HepG2 (cell line): ENCODE data around the gene NEU1. TPM values are rescaled to one million over a fixed set of nuclear protein-coding genes. Genes with fewer than 3 reads are reported as not detected.
A peak's percentile ranks its signal among the peaks of the same experiment; 100 is the strongest.

Source experiments
- DMTF1 ChIP-seq: sonication (generic); formaldehyde crosslinking; IDR thresholded peaks from 2 replicates; pipeline ENCODE4 v1.4.0; 2020; ENCODE audit warnings: mild to moderate bottlenecking, missing genetic modification reagents
- DZIP1 ChIP-seq: sonication (generic); formaldehyde crosslinking; IDR thresholded peaks from 2 replicates; pipeline ENCODE4 v1.5.0; 2020; ENCODE audit warnings: mild to moderate bottlenecking, missing genetic modification reagents
- HES4 ChIP-seq: sonication (generic); formaldehyde crosslinking; IDR thresholded peaks from 2 replicates; pipeline ENCODE4 v1.9.0; 2021; ENCODE audit warnings: mild to moderate bottlenecking, missing genetic modification reagents, borderline replicate concordance
- HMGXB4 ChIP-seq, 2 experiments: sonication (generic) in 1 of 2; formaldehyde crosslinking in 1 of 2; IDR thresholded peaks; 2 replicates each; pipeline versions ENCODE4 v1.4.0 to v1.6.1; 2018 to 2020; ENCODE audit warnings: missing genetic modification reagents in 2 of 2, borderline replicate concordance in 1 of 2, low read depth in 1 of 2, mild to moderate bottlenecking in 1 of 2, missing biosample characterization in 1 of 2
- HNF1B ChIP-seq: sonication (generic); formaldehyde crosslinking; IDR thresholded peaks from 2 replicates; pipeline ENCODE4 v1.5.1; 2020; ENCODE audit warnings: mild to moderate bottlenecking, moderate library complexity, missing genetic modification reagents
- NRL ChIP-seq: sonication (generic); formaldehyde crosslinking; IDR thresholded peaks from 2 replicates; pipeline ENCODE4 v1.5.0; 2020; ENCODE audit warnings: missing genetic modification reagents, mild to moderate bottlenecking, moderate library complexity, borderline replicate concordance
- SRSF1 ChIP-seq: fragments of 200-400 bp; formaldehyde crosslinking; optimal IDR thresholded peaks from 2 replicates; pipeline ENCODE3; 2017; ENCODE audit warnings: mild to moderate bottlenecking, low read depth, low read length, moderate library complexity
- ZBTB2 ChIP-seq: sonication (generic); formaldehyde crosslinking; IDR thresholded peaks from 2 replicates; pipeline ENCODE4 v1.8.0; 2022; ENCODE audit warnings: low read depth, missing genetic modification reagents
- ZC3H4 ChIP-seq: sonication (generic); formaldehyde crosslinking; IDR thresholded peaks from 2 replicates; pipeline ENCODE4 v1.4.0; 2020; ENCODE audit warnings: missing genetic modification reagents, borderline replicate concordance
- ZNF124 ChIP-seq: sonication (generic); formaldehyde crosslinking; IDR thresholded peaks from 2 replicates; pipeline ENCODE4 v1.4.0; 2020; ENCODE audit warnings: missing genetic modification reagents
- ZNF234 ChIP-seq: sonication (generic); formaldehyde crosslinking; conservative IDR thresholded peaks from 2 replicates; pipeline ENCODE4 v1.5.1; 2020; ENCODE audit warnings: mild to moderate bottlenecking, missing genetic modification reagents
- ZNF33A ChIP-seq: sonication (generic); formaldehyde crosslinking; IDR thresholded peaks from 2 replicates; pipeline ENCODE4 v1.5.1; 2020; ENCODE audit warnings: missing genetic modification reagents, mild to moderate bottlenecking, moderate library complexity, borderline replicate concordance
- ZNF362 ChIP-seq: sonication (generic); formaldehyde crosslinking; IDR thresholded peaks from 2 replicates; pipeline ENCODE4 v1.4.0; 2020; ENCODE audit warnings: missing genetic modification reagents, mild to moderate bottlenecking, borderline replicate concordance
- ZNF564 ChIP-seq: sonication (generic); formaldehyde crosslinking; IDR thresholded peaks from 2 replicates; pipeline ENCODE4 v1.8.1; 2023; ENCODE audit warnings: mild to moderate bottlenecking, missing genetic modification reagents
- ZNF589 ChIP-seq: sonication (generic); formaldehyde crosslinking; conservative IDR thresholded peaks from 2 replicates; pipeline ENCODE4 v1.8.0; 2022; ENCODE audit warnings: mild to moderate bottlenecking, moderate library complexity, missing genetic modification reagents
- ZNF781 ChIP-seq: sonication (generic); formaldehyde crosslinking; IDR thresholded peaks from 2 replicates; pipeline ENCODE4 v1.5.1; 2020; ENCODE audit warnings: borderline replicate concordance, mild to moderate bottlenecking, missing genetic modification reagents; ENCODE audit errors: not compliant biosample characterization
- polyA plus RNA-seq, 8 experiments: library from polyadenylated mRNA; depleted of rRNA in 3 of 8; stranded (reverse) in 7 of 8; unstranded in 1 of 8; fragments of >200 nt; fragmentation: Illumina TruSeq in 4 of 8; extraction: Trizol in 4 of 8; gene quantifications; 2 replicates each; pipeline versions ENCODE4 v1.2.1 to v1.2.3, GENCODE V29; 2011 to 2016; ENCODE audit warnings: low read depth in 4 of 8, missing spikeins in 1 of 8, mixed read lengths in 1 of 8; ENCODE audit not compliant: insufficient read depth in 1 of 8
- total RNA-seq, 5 experiments: library from RNA; depleted of rRNA; stranded (reverse); fragments of >200 nt; fragmentation: Illumina TruSeq; extraction: Trizol; gene quantifications; 2 replicates each; pipeline ENCODE4 v1.2.3, GENCODE V29; 2016; ENCODE audit warnings: low read depth in 1 of 5

NEU1 gene
- total and polyA plus RNA-seq, 2 of the 13 experiments (the other 11 are each of a cell fraction or from before 2014, with no cell fraction given): 215 to 297 TPM

- TF ChIP-seq HMGXB4 (CRISPR knock-in tag; IDR thresholded peaks at IDR 0.05; ENCODE audit: borderline replicate concordance in 1 of 2, low read depth in 1 of 2) (peak in 1 of 2 experiments; percentile 55; a peak in 1 of 4 replicates), ZNF781 (CRISPR knock-in tag) (peak; percentile 18), ZNF589 (no peak), DZIP1 (CRISPR knock-in tag) (peak; percentile 51; the same call in 1 of the 2 replicates), ZNF124 (CRISPR knock-in tag) (no peak), ZNF33A (CRISPR knock-in tag) (no peak), ZC3H4 (CRISPR knock-in tag) (peak; percentile 44; the same call in 1 of the 2 replicates), SRSF1 (peak; percentile 9), ZBTB2 (0 out of 2 replicates have a peak, but pooled peaks have one; percentile 2), NRL (peak; percentile 41; the same call in 1 of the 2 replicates), ZNF564 (CRISPR knock-in tag) (0 out of 2 replicates have a peak, but pooled peaks have one; percentile 12), HNF1B (CRISPR knock-in tag) (0 out of 2 replicates have a peak, but pooled peaks have one; percentile 12), ZNF362 (0 out of 2 replicates have a peak, but pooled peaks have one; percentile 3), DMTF1 (CRISPR knock-in tag) (0 out of 2 replicates have a peak, but pooled peaks have one; percentile 8), ZNF234 (CRISPR knock-in tag) (0 out of 2 replicates have a peak, but pooled peaks have one; percentile 46), HES4 (CRISPR knock-in tag) (peak; percentile 42; the same call in 1 of the 2 replicates)
Measured at GRCh38 chr6:31864818-31865204, 2.2 kb upstream of the NEU1 start (continued).
